RWPE2 (cell line): ENCODE measurements around the gene BTF3.

ENCODE experiments used
- ATAC-seq: fragments of 200-7000 bp; cut with Tn5 transposase; 3 replicates; pipeline ENCODE4 v1.9.1; 2021; ENCODE audit warnings: low read depth
- DNase-seq: peaks from one replicate; pipeline ENCODE4 v3.0.0-alpha.2; 2020; ENCODE audit warnings: low spot score
- H3K27ac ChIP-seq: fragments of 450-650 bp; 2 replicates; pipeline ENCODE4 v1.5.1; 2017; ENCODE audit warnings: mild to moderate bottlenecking; ENCODE audit not compliant: poor library complexity, severe bottlenecking
- H3K27me3 ChIP-seq: fragments of 250-450 bp; sonication (Bioruptor Pico); 2 replicates; pipeline ENCODE4 v1.5.1; 2021; ENCODE audit warnings: mild to moderate bottlenecking, moderate library complexity; ENCODE audit not compliant: insufficient read depth, poor library complexity, severe bottlenecking
- H3K36me3 ChIP-seq: fragments of 250-450 bp; sonication (Bioruptor Pico); 2 replicates; pipeline ENCODE4 v1.5.1; 2020; ENCODE audit warnings: low read depth, mild to moderate bottlenecking, moderate library complexity
- H3K4me1 ChIP-seq: fragments of 250-450 bp; sonication (Bioruptor Pico); 2 replicates; pipeline ENCODE4 v1.5.1; 2021; ENCODE audit warnings: mild to moderate bottlenecking, moderate library complexity; ENCODE audit not compliant: insufficient read depth, poor library complexity, severe bottlenecking
- H3K4me3 ChIP-seq: fragments of 250-450 bp; sonication (Bioruptor Pico); 2 replicates; pipeline ENCODE4 v1.5.1; 2021; ENCODE audit warnings: mild to moderate bottlenecking, moderate library complexity; ENCODE audit not compliant: severe bottlenecking
- H3K9me3 ChIP-seq: fragments of 250-450 bp; sonication (Bioruptor Pico); 2 replicates; pipeline ENCODE4 v1.5.1; 2021; ENCODE audit warnings: mild to moderate bottlenecking, moderate library complexity; ENCODE audit not compliant: severe bottlenecking
- TF ChIP-seq, protein P1 (sequence below): fragments of 450-650 bp; IDR thresholded peaks from one replicate; pipeline ENCODE4 v1.5.1; 2017; ENCODE audit warnings: mild to moderate bottlenecking, moderate library complexity; ENCODE audit not compliant: poor library complexity, severe bottlenecking

BTF3 gene

DNA sequence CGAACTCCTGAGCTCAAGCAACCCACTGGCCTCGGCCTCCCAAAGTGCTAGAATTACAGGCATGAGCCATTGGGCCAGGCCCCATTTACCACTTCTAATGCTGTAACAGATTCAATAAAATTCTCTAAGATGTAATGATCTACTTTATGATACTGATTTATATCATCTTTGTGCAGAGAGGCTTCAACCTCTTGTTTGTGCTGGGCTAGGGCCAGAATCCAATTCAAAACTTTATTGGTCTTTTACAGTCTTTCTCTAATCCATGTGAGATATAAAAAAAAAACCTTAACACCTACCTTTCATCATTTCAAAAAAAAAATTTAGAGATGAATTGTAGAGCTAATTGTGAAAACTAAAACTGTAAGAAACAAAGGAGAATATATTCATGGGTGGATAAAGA lies 8.2 kb upstream of the BTF3 start:
- no peak overlapping the region for H3K4me3 ChIP-seq
- H3K9me3 ChIP-seq = no peaks in the 10 kb centered on the region
- H3K36me3 ChIP-seq = no peaks in the 10 kb centered on the region
- TF ChIP-seq, protein P1, sequence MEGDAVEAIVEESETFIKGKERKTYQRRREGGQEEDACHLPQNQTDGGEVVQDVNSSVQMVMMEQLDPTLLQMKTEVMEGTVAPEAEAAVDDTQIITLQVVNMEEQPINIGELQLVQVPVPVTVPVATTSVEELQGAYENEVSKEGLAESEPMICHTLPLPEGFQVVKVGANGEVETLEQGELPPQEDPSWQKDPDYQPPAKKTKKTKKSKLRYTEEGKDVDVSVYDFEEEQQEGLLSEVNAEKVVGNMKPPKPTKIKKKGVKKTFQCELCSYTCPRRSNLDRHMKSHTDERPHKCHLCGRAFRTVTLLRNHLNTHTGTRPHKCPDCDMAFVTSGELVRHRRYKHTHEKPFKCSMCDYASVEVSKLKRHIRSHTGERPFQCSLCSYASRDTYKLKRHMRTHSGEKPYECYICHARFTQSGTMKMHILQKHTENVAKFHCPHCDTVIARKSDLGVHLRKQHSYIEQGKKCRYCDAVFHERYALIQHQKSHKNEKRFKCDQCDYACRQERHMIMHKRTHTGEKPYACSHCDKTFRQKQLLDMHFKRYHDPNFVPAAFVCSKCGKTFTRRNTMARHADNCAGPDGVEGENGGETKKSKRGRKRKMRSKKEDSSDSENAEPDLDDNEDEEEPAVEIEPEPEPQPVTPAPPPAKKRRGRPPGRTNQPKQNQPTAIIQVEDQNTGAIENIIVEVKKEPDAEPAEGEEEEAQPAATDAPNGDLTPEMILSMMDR = no peak
- H3K4me1 ChIP-seq = no peaks in the 10 kb centered on the region
- no peak for ATAC-seq
- no peak for DNase-seq
- no peak overlapping the region for H3K27ac ChIP-seq
- H3K27me3 ChIP-seq = no peaks in the 10 kb centered on the region

- Histone ChIP-seq H3K9me3 (no peaks in the 10 kb centered on the region), H3K4me1 (no peaks in the 10 kb centered on the region), H3K4me3 (no peak overlapping the region), H3K27me3 (no peaks in the 10 kb centered on the region), H3K27ac (no peak overlapping the region), H3K36me3 (no peaks in the 10 kb centered on the region)
- no peak for ATAC-seq
- TF ChIP-seq, protein P1 = no peak
- DNase-seq = no peak
These were observed 7.1 kb upstream of the BTF3 start for GRCh38 chr5:73491155-73491554.

DNA sequence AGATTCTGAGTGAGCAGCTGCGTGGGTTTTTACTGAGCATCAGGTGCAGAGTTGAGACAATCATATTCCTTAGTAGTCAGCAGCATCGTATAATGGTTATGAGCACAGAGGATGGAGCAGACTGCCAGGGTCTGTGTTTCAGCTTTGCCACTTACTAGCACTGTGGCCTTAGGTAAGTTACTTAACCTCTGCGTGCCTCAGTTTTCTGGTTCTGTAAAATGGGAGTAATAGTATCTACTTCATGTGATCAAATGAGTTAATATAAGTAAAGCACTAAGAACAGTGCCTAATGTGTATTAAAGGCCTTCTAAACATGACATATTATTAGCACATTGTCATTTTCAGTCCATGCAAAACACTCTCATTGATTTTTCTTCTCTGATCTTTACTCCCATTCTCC lies 4.8 kb upstream of the BTF3 start:
- Histone ChIP-seq H3K9me3 (no peaks in the 10 kb centered on the region), H3K36me3 (no peaks in the 10 kb centered on the region), H3K4me3 (no peak overlapping the region), H3K27me3 (no peaks in the 10 kb centered on the region), H3K4me1 (peaks cover 11% of the 10 kb centered on the region), H3K27ac (no peak overlapping the region)
- DNase-seq = no peak
- no peak for ATAC-seq
- TF ChIP-seq, protein P1 = no peak

- DNase-seq = no peak
- H3K27me3 ChIP-seq = no peaks in the 10 kb centered on the region
- peaks cover 8% of the 10 kb centered on the region for H3K36me3 ChIP-seq
These were observed 3.5 kb upstream of the BTF3 start for GRCh38 chr5:73494721-73495120.

DNA sequence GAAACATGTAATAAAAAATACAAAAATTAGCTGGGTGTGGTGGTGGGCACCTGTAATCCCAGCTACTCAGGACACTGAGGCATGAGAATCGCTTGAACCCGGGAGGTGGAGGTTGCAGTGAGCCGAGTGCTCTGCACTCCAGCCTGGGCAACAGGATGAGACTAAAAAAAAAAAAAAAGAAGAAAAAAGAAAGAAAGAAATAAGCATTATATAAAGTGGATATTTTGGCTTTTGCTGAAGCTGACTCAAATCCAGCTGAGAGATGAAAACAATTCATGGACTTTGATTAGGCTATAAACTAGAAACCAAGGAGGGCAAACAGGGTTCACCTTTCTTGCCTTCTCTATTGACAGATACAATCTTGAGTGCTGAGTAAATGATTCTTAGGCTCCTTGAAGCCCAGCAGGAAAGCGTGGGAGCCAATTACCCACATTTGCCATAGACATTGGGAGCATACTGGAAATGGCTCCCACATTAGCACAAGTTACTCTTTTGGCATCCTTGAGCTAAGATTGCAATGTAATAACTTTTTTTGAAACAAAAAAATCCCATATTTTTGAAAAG lies 2.4 kb upstream of the BTF3 start:
- TF ChIP-seq, protein P1 = no peak
- ATAC-seq = no peak
- Histone ChIP-seq H3K9me3 (no peaks in the 10 kb centered on the region), H3K27ac (no peak overlapping the region), H3K36me3 (peaks cover 19% of the 10 kb centered on the region), H3K27me3 (no peaks in the 10 kb centered on the region), H3K4me1 (peaks cover 22% of the 10 kb centered on the region), H3K4me3 (no peak overlapping the region)
- DNase-seq = no peak

More at GRCh38 chr5:73494721-73495120, 3.5 kb upstream of the BTF3 start:
- Histone ChIP-seq H3K4me3 (no peak overlapping the region), H3K9me3 (no peaks in the 10 kb centered on the region), H3K27ac (no peak overlapping the region), H3K4me1 (peaks cover 11% of the 10 kb centered on the region)
- TF ChIP-seq, protein P1 = no peak
- ATAC-seq = no peak
